Adrenal gland (tissue), 12 donors: ENCODE measurements around the gene AGFG1. TPM values are rescaled to one million over a fixed set of nuclear protein-coding genes. Genes with fewer than 3 reads are reported as not detected.

Source experiments
- DNase-seq, 7 donors: peaks; one replicate each; pipeline ENCODE4 v3.0.0-alpha.2; 2019 to 2020
- H3K27ac ChIP-seq, 5 donors: fragments of 200-600 bp; sonication (generic) in 4 of 5; 1 replicate in 3 of 5; 2 replicates in 2 of 5; pipeline versions ENCODE4 v1.5.1 to v1.8.0; 2016 to 2020; ENCODE audit warnings: mild to moderate bottlenecking in 1 of 5
- H3K27me3 ChIP-seq: fragments of 200-600 bp; 2 replicates; pipeline ENCODE4 v1.8.0; 2021
- H3K36me3 ChIP-seq, 2 donors: fragments of 200-600 bp; replicated peaks in 1 of 2; 1 replicate in 1 of 2; 2 replicates in 1 of 2; pipeline versions ENCODE4 v1.5.1 to v1.8.0; 2018 to 2022
- H3K4me1 ChIP-seq, 2 donors: fragments of 200-600 bp; replicated peaks in 1 of 2; 1 replicate in 1 of 2; 2 replicates in 1 of 2; pipeline versions ENCODE4 v1.5.1 to v1.8.0; 2018 to 2021
- H3K4me3 ChIP-seq, 4 donors: fragments of 200-600 bp; sonication (generic) in 3 of 4; one replicate each; pipeline ENCODE4 v1.5.1; 2016 to 2018
- H3K9me3 ChIP-seq, 3 donors: fragments of 200-600 bp; sonication (generic) in 1 of 3; replicated peaks in 1 of 3; 1 replicate in 2 of 3; 2 replicates in 1 of 3; pipeline versions ENCODE4 v1.5.1 to v1.8.0; 2016 to 2021
- CTCF ChIP-seq, 6 experiments: fragments of 450-650 bp in 4 of 6; fragments of 200-600 bp in 2 of 6; sonication (generic) in 1 of 6; IDR thresholded peaks; 1 replicate in 5 of 6; 2 replicates in 1 of 6; pipeline versions ENCODE4 v1.5.1 to v1.8.0; 2016 to 2021; ENCODE audit warnings: antibody characterized with exemption in 6 of 6, mild to moderate bottlenecking in 2 of 6, moderate library complexity in 1 of 6
- POLR2A ChIP-seq, 2 donors: fragments of 450-650 bp; IDR thresholded peaks; one replicate each; pipeline ENCODE4 v1.6.1; 2017; ENCODE audit warnings: antibody characterized with exemption in 2 of 2, mild to moderate bottlenecking in 2 of 2, moderate library complexity in 1 of 2
- WGBS, 4 donors: extraction: QIAGEN DNeasy Blood & Tissue Kit in 2 of 4; methylation state at CpG; one replicate each; pipeline versions ENCODE4 v1.1.5 to v1.1.7; 2013 to 2017; 5-methylcytosine and 5-hydroxymethylcytosine counted together
- intact Hi-C, 2 donors: fragments of 100-400 bp; cut with DNase I; formaldehyde crosslinking; loops; one replicate each; pipeline versions ENCODE4 v1.14.1 to v1.15.0; 2022 to 2023
- polyA plus RNA-seq, 3 donors: library from polyadenylated mRNA; stranded (reverse); fragments of 200-250 nt in 2 of 3; fragments of 350-450 nt in 1 of 3; fragmentation: Illumina TruSeq in 1 of 3; extraction: RNeasy Lipid Tissue Mini Kit (QIAGEN cat#74804) in 1 of 3; gene quantifications; one replicate each; pipeline ENCODE4 v1.2.3, GENCODE V29; 2013 to 2014
- total RNA-seq, 9 donors: library from RNA; depleted of rRNA in 4 of 9; stranded (reverse); fragments of >200 nt in 4 of 9; fragments of 120-200 nt in 1 of 9; fragmentation: NEBNext Ultra II Directional in 1 of 9; extraction: Animal tissue kit (Norgen Biotek cat#: 25700) in 1 of 9; gene quantifications; one replicate each; pipeline versions ENCODE4 v1.1.0 to v1.2.4, GENCODE V29; 2013 to 2023
- donor health status: healthy with polysubstance abuse.
- donor health status: Bipolar disorder and iron deficiency.
- donor health status: DM: yes; HTN: yes; CAD: no.
- donor health status: DM: no; HTN: no; CAD: no.
- donor health status: DM: no; HTN: no; CAD: no.
- donor health status: DM: yes; HTN: yes; CAD: no.

The AGFG1 gene
- total and polyA plus RNA-seq, 12 donors: 13.5 to 117 (median 64.7) TPM

GRCh38 chr2:227491386-227491785 lies 19.4 kb downstream of the AGFG1 start:
- Histone ChIP-seq H3K27ac (no peak overlapping the region), H3K4me3 (no peak overlapping the region), H3K4me1 (peaks cover 5 to 29% of the 10 kb centered on the region in 2 donors), H3K27me3 (no peaks in the 10 kb centered on the region), H3K36me3 (no peaks in the 10 kb centered on the region), H3K9me3 (no peaks in the 10 kb centered on the region)
- intact Hi-C loops: no loop called here
- WGBS, 4 donors: 79 to 88% (median 86%) methylated on average over 3 of the region's 3 CpGs
- TF ChIP-seq POLR2A (IDR thresholded peaks at IDR 0.05): no peak
- no peak for TF ChIP-seq CTCF (IDR thresholded peaks at IDR 0.05)
- DNase-seq: no peak

- Histone ChIP-seq H3K36me3 (no peaks in the 10 kb centered on the region), H3K4me3 (no peak overlapping the region), H3K27ac (no peak overlapping the region), H3K9me3 (no peaks in the 10 kb centered on the region), H3K4me1 (peaks cover 3 to 27% of the 10 kb centered on the region in 2 donors), H3K27me3 (no peaks in the 10 kb centered on the region)
- intact Hi-C loops: no loop called here
- TF ChIP-seq CTCF (IDR thresholded peaks at IDR 0.05) (no peak), POLR2A (IDR thresholded peaks at IDR 0.05) (no peak)
- WGBS, 4 donors: 89 to 100% (median 92%) methylated on average over 2 of the region's 2 CpGs
- no peak for DNase-seq
These were observed 21.6 kb downstream of the AGFG1 start for GRCh38 chr2:227493524-227493923.

- 74 to 82% (median 78%) methylated on average over 2 of the region's 2 CpGs for WGBS, 4 donors
- Histone ChIP-seq H3K9me3 (no peaks in the 10 kb centered on the region), H3K27ac (no peak overlapping the region), H3K4me1 (peaks cover 0 to 28% of the 10 kb centered on the region in 2 donors), H3K36me3 (no peaks in the 10 kb centered on the region), H3K27me3 (no peaks in the 10 kb centered on the region), H3K4me3 (no peak overlapping the region)
- TF ChIP-seq POLR2A (IDR thresholded peaks at IDR 0.05) (no peak), CTCF (IDR thresholded peaks at IDR 0.05) (no peak)
- intact Hi-C loops: no loop called here
- no peak for DNase-seq
These were observed 25.2 kb downstream of the AGFG1 start for GRCh38 chr2:227497158-227497557.

GRCh38 chr2:227499627-227500300 lies 27.8 kb downstream of the AGFG1 start:
- Histone ChIP-seq H3K4me3 (no peak overlapping the region), H3K27me3 (no peaks in the 10 kb centered on the region), H3K36me3 (no peaks in the 10 kb centered on the region), H3K27ac (no peak overlapping the region), H3K4me1 (peaks cover 15 to 46% of the 10 kb centered on the region in 2 donors), H3K9me3 (no peaks in the 10 kb centered on the region)
- intact Hi-C loops: no loop called here
- TF ChIP-seq POLR2A (IDR thresholded peaks at IDR 0.05): no peak
- TF ChIP-seq CTCF (IDR thresholded peaks at IDR 0.05): no peak
- DNase-seq: no peak
- WGBS, 4 donors: 94 to 97% (median 96%) methylated on average over 6 of the region's 6 CpGs
